GM12878 (cell line): ENCODE measurements around the gene SMIM44.

ENCODE experiments used
- CBX5 ChIP-seq: sonication (generic); IDR thresholded peaks from 2 replicates; pipeline ENCODE4 v1.6.1; 2016; ENCODE audit warnings: low read depth, moderate library complexity, mild to moderate bottlenecking, inconsistent platforms
- CHD2 ChIP-seq: IDR thresholded peaks from 2 replicates; pipeline ENCODE4 v1.6.1; 2011; ENCODE audit warnings: low read depth, low read length, improper control_type of control experiment, borderline replicate concordance
- MEF2A ChIP-seq: IDR thresholded peaks from 2 replicates; pipeline ENCODE4 v1.6.1; 2011; ENCODE audit warnings: low read depth, mild to moderate bottlenecking, low read length, moderate library complexity; ENCODE audit not compliant: insufficient read depth
- YY1 ChIP-seq: IDR thresholded peaks from 2 replicates; pipeline ENCODE4 v1.6.1; 2011; ENCODE audit warnings: low read depth, mild to moderate bottlenecking, low read length
- ZZZ3 ChIP-seq: IDR thresholded peaks from 2 replicates; pipeline ENCODE4 v1.6.1; 2011; ENCODE audit warnings: low read depth; ENCODE audit not compliant: control insufficient read depth, insufficient read length
- TF ChIP-seq, protein P1 (sequence below), 3 experiments: IDR thresholded peaks in 2 of 3; conservative IDR thresholded peaks in 1 of 3; 2 replicates each; pipeline ENCODE4 v1.5.1; 2011; ENCODE audit warnings: low read depth in 3 of 3, low read length in 3 of 3, mild to moderate bottlenecking in 3 of 3, control low read depth in 2 of 3, moderate library complexity in 2 of 3, inconsistent platforms in 1 of 3, mixed read lengths in 1 of 3; ENCODE audit not compliant: control insufficient read depth in 2 of 3, insufficient read depth in 1 of 3; ENCODE audit errors: extremely low read depth in 1 of 3
- TF ChIP-seq, protein P2 (sequence below): fragments of 450-650 bp; IDR thresholded peaks from 2 replicates; pipeline ENCODE4 v1.6.1; 2018; ENCODE audit warnings: borderline replicate concordance, mild to moderate bottlenecking; ENCODE audit not compliant: partially characterized antibody

DNA sequence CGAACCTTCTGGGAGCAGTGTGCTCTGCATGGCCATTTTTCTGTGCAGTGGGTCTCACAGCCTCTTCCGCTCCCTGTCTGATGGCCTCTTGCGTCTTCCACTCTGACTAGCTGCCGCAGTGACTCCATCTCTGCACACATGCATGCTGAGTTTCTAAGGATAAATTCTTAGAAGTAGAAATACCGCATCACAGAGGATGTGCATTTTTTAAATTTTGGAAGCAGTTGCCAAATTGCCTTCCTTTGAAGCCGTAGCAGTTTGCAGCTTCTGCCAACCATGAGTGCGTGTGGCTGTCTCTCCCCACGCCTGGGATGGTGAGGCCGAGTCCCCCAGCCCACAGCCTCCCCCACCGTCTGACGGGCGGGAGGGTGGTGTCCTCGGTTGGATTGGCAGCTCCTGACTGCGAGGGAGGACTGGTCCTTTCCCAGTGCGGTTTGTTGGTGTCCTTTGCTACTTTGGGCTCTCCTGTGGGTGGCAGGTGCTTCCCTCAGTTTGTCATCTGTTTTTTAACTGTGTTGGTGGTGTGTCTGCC is 32.7 kb upstream of the SMIM44 start:
- TF ChIP-seq MEF2A (no peak), CHD2 (no peak), CBX5 (no peak), ZZZ3 (no peak), YY1 (no peak)
- TF ChIP-seq, protein P1, sequence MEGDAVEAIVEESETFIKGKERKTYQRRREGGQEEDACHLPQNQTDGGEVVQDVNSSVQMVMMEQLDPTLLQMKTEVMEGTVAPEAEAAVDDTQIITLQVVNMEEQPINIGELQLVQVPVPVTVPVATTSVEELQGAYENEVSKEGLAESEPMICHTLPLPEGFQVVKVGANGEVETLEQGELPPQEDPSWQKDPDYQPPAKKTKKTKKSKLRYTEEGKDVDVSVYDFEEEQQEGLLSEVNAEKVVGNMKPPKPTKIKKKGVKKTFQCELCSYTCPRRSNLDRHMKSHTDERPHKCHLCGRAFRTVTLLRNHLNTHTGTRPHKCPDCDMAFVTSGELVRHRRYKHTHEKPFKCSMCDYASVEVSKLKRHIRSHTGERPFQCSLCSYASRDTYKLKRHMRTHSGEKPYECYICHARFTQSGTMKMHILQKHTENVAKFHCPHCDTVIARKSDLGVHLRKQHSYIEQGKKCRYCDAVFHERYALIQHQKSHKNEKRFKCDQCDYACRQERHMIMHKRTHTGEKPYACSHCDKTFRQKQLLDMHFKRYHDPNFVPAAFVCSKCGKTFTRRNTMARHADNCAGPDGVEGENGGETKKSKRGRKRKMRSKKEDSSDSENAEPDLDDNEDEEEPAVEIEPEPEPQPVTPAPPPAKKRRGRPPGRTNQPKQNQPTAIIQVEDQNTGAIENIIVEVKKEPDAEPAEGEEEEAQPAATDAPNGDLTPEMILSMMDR (IDR thresholded peaks at IDR 0.05 in 2 of 3, conservative IDR thresholded peaks at IDR 0.05 in 1 of 3; ENCODE audit: control insufficient read depth in 2 of 3, extremely low read depth in 1 of 3, insufficient read depth in 1 of 3, low read depth in 3 of 3, low read length in 3 of 3), result no peak
- TF ChIP-seq, protein P2, sequence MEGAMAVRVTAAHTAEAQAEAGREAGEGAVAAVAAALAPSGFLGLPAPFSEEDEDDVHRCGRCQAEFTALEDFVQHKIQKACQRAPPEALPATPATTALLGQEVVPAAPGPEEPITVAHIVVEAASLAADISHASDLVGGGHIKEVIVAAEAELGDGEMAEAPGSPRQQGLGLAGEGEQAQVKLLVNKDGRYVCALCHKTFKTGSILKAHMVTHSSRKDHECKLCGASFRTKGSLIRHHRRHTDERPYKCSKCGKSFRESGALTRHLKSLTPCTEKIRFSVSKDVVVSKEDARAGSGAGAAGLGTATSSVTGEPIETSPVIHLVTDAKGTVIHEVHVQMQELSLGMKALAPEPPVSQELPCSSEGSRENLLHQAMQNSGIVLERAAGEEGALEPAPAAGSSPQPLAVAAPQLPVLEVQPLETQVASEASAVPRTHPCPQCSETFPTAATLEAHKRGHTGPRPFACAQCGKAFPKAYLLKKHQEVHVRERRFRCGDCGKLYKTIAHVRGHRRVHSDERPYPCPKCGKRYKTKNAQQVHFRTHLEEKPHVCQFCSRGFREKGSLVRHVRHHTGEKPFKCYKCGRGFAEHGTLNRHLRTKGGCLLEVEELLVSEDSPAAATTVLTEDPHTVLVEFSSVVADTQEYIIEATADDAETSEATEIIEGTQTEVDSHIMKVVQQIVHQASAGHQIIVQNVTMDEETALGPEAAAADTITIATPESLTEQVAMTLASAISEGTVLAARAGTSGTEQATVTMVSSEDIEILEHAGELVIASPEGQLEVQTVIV, result no peak
